HCT116 (cell line): ENCODE results near the gene LUM. TPM values are rescaled to one million over a fixed set of nuclear protein-coding genes. Genes with fewer than 3 reads are reported as not detected.

Experiments used
- ATAC-seq: fragments of 200-7000 bp; cut with Tn5 transposase; 2 replicates; pipeline ENCODE4 v1.9.1; 2020; ENCODE audit warnings: mild to moderate bottlenecking, moderate library complexity
- BruUV-seq: library from RNA; stranded (reverse); fragments of 400-500 nt; replicated peaks from 2 replicates; lab custom pipeline; 2021; lab: Mats Ljungman, UMichigan
- CTCF ChIA-PET: fragments of 300-600 bp; sonication (Branson Sonifier 250); formaldehyde crosslinking; loops from one replicate; lab custom pipeline; 2021; ENCODE audit warnings: antibody characterized with exemption; lab: Charles Lee
- POLR2A ChIA-PET: fragments of 300-600, 350-600 bp; sonication (Branson Sonifier 250); formaldehyde crosslinking; loops from one replicate; lab custom pipeline; 2021; ENCODE audit warnings: antibody characterized with exemption; lab: Charles Lee
- RAD21 ChIA-PET, 2 experiments: fragments of 300-600 bp; sonication (Branson Sonifier 250); formaldehyde crosslinking; loops; one replicate each; lab custom pipeline; 2023; ENCODE audit warnings: low total read pairs in 2 of 2; ENCODE audit not compliant: uncharacterized antibody in 2 of 2, unreplicated experiment in 2 of 2, low non-redundant PET in 1 of 2; lab: Charles Lee
- DNase-seq: peaks from one replicate; pipeline ENCODE4 v3.0.0-alpha.2; 2010; ENCODE audit warnings: low read depth, low spot score
- H2AFZ ChIP-seq: fragments of 200-600 bp; shearing (Covaris generic), sonication (generic); 2 replicates; pipeline ENCODE4 v1.6.1; 2017; ENCODE audit warnings: low read depth, mixed run types, mixed read lengths, antibody characterized with exemption, low read length; ENCODE audit not compliant: poor library complexity, severe bottlenecking
- H3K27ac ChIP-seq: 2 replicates; pipeline ENCODE4 v1.5.1; 2012; ENCODE audit warnings: low read depth, low read length
- H3K27me3 ChIP-seq: fragments of 200-600 bp; sonication (generic); 2 replicates; pipeline ENCODE4 v1.6.1; 2016; ENCODE audit warnings: mixed run types, low read length, mixed read lengths; ENCODE audit not compliant: insufficient read depth
- H3K36me3 ChIP-seq, 2 experiments: fragments of 200-500 bp in 1 of 2; fragments of 200-600 bp in 1 of 2; sonication (Bioruptor generic) in 1 of 2; sonication (generic) in 1 of 2; 2 replicates each; pipeline versions ENCODE4 v1.5.1 to v1.6.1; 2014 to 2016; ENCODE audit warnings: low read length in 2 of 2, inconsistent platforms in 1 of 2, mixed read lengths in 1 of 2, mixed run types in 1 of 2; ENCODE audit not compliant: insufficient read depth in 2 of 2, control insufficient read depth in 1 of 2
- H3K4me1 ChIP-seq, 2 experiments: fragments of 200-600 bp in 1 of 2; sonication (generic) in 1 of 2; 2 replicates each; pipeline versions ENCODE4 v1.5.1 to v1.6.1; 2012 to 2017; ENCODE audit warnings: low read length in 2 of 2, inconsistent platforms in 1 of 2, mild to moderate bottlenecking in 1 of 2, mixed read lengths in 1 of 2, mixed run types in 1 of 2, moderate library complexity in 1 of 2; ENCODE audit not compliant: insufficient read depth in 2 of 2, control insufficient read depth in 1 of 2
- H3K4me2 ChIP-seq: fragments of 200-600 bp; sonication (generic); 2 replicates; pipeline ENCODE4 v1.6.1; 2017; ENCODE audit warnings: mixed run types, low read length, mixed read lengths
- H3K4me3 ChIP-seq, 2 experiments: fragments of 200-600 bp in 1 of 2; sonication (generic) in 1 of 2; replicated peaks in 1 of 2; 2 replicates each; pipeline ENCODE4 v1.5.1; 2011 to 2016; ENCODE audit warnings: low read length in 2 of 2, control low read depth in 1 of 2, low read depth in 1 of 2, mild to moderate bottlenecking in 1 of 2, mixed read lengths in 1 of 2, mixed run types in 1 of 2
- H3K79me2 ChIP-seq: fragments of 200-600 bp; sonication (generic); 2 replicates; pipeline ENCODE4 v1.6.1; 2017; ENCODE audit warnings: mild to moderate bottlenecking, mixed run types, low read length, moderate library complexity, mixed read lengths; ENCODE audit not compliant: insufficient read depth
- H3K9ac ChIP-seq: fragments of 200-600 bp; sonication (generic); 2 replicates; pipeline ENCODE4 v1.6.1; 2016; ENCODE audit warnings: low read length, mixed read lengths
- H3K9me2 ChIP-seq: fragments of 200-600 bp; sonication (generic), shearing (Covaris generic); 2 replicates; pipeline ENCODE4 v1.6.1; 2017; ENCODE audit warnings: mixed run types, mild to moderate bottlenecking, moderate library complexity; ENCODE audit not compliant: insufficient read depth
- H3K9me3 ChIP-seq, 2 experiments: fragments of 200-500 bp in 1 of 2; fragments of 200-600 bp in 1 of 2; sonication (Bioruptor generic) in 1 of 2; sonication (generic) in 1 of 2; 2 replicates each; pipeline ENCODE4 v1.6.1; 2014 to 2017; ENCODE audit warnings: low read length in 2 of 2, mixed read lengths in 2 of 2, inconsistent platforms in 1 of 2, low read depth in 1 of 2, mild to moderate bottlenecking in 1 of 2, mixed run types in 1 of 2, moderate library complexity in 1 of 2; ENCODE audit not compliant: control insufficient read depth in 1 of 2, insufficient read depth in 1 of 2
- H4K20me1 ChIP-seq: fragments of 200-600 bp; sonication (generic), shearing (Covaris generic); 2 replicates; pipeline ENCODE4 v1.6.1; 2017; ENCODE audit warnings: mixed run types, mild to moderate bottlenecking, moderate library complexity; ENCODE audit not compliant: insufficient read depth
- ATF3 ChIP-seq: IDR thresholded peaks from 2 replicates; pipeline ENCODE4 v1.6.1; 2012
- CBX3 ChIP-seq: IDR thresholded peaks from 2 replicates; pipeline ENCODE4 v1.6.1; 2012; ENCODE audit warnings: low read depth
- CEBPB ChIP-seq: IDR thresholded peaks from 2 replicates; pipeline ENCODE4 v1.6.1; 2012; ENCODE audit warnings: low read depth
- EZH2 ChIP-seq: fragments of 200-600 bp; sonication (generic); IDR thresholded peaks from 2 replicates; pipeline ENCODE4 v1.6.1; 2017; ENCODE audit warnings: antibody characterized with exemption, mixed run types
- EZH2phosphoT487 ChIP-seq: fragments of 200-600 bp; IDR thresholded peaks from 2 replicates; pipeline ENCODE4 v1.6.1; 2018; ENCODE audit warnings: antibody characterized with exemption, borderline replicate concordance
- FOSL1 ChIP-seq: IDR thresholded peaks from 2 replicates; pipeline ENCODE4 v1.6.1; 2012; ENCODE audit warnings: low read depth
- JUND ChIP-seq: IDR thresholded peaks from 2 replicates; pipeline ENCODE4 v1.6.1; 2012
- MAX ChIP-seq: IDR thresholded peaks from 2 replicates; pipeline ENCODE4 v1.6.1; 2012
- POLR2A ChIP-seq: IDR thresholded peaks from 2 replicates; pipeline ENCODE4 v1.7.0; 2011; ENCODE audit warnings: borderline replicate concordance; ENCODE audit not compliant: insufficient read depth, insufficient read length; ENCODE audit errors: extremely low read depth
- POLR2AphosphoS5 ChIP-seq: IDR thresholded peaks from 2 replicates; pipeline ENCODE4 v1.6.1; 2011; ENCODE audit warnings: mild to moderate bottlenecking, low read depth, low read length, moderate library complexity
- RAD21 ChIP-seq: IDR thresholded peaks from 2 replicates; pipeline ENCODE4 v1.6.1; 2012; ENCODE audit warnings: low read depth, mild to moderate bottlenecking
- REST ChIP-seq: IDR thresholded peaks from 2 replicates; pipeline ENCODE4 v1.6.1; 2012; ENCODE audit warnings: low read depth
- SIN3A ChIP-seq: IDR thresholded peaks from 2 replicates; pipeline ENCODE4 v1.6.1; 2012; ENCODE audit warnings: low read depth
- SP1 ChIP-seq: IDR thresholded peaks from 2 replicates; pipeline ENCODE4 v1.6.1; 2012; ENCODE audit warnings: low read depth
- TCF7L2 ChIP-seq: IDR thresholded peaks from 2 replicates; pipeline ENCODE4 v1.7.0; 2011; ENCODE audit warnings: borderline replicate concordance, inconsistent platforms; ENCODE audit not compliant: insufficient read depth, insufficient read length; ENCODE audit errors: extremely low read depth
- YY1 ChIP-seq: IDR thresholded peaks from 2 replicates; pipeline ENCODE4 v1.6.1; 2011; ENCODE audit warnings: low read length, low read depth, moderate library complexity, mild to moderate bottlenecking; ENCODE audit not compliant: insufficient replicate concordance; ENCODE audit errors: extremely low read depth
- ZFX ChIP-seq: fragments of 450-650 bp; IDR thresholded peaks from 2 replicates; pipeline ENCODE4 v1.6.1; 2017
- ZNF274 ChIP-seq: fragments of 200-500 bp; sonication (Bioruptor generic); IDR thresholded peaks from 2 replicates; pipeline ENCODE4 v1.6.1; 2014; ENCODE audit warnings: mild to moderate bottlenecking, low read depth, low read length, inconsistent platforms
- intact Hi-C: fragments of 100-400 bp; cut with micrococcal nuclease; formaldehyde crosslinking; loops from 2 replicates; pipeline ENCODE4 v1.10.0; 2022
- total RNA-seq: library from RNA; stranded (reverse); gene quantifications from one replicate; pipeline ENCODE4 v1.2.1, GENCODE V29; 2021; ENCODE audit not compliant: unreplicated experiment
- TF ChIP-seq, protein P1 (sequence below): IDR thresholded peaks from 2 replicates; pipeline ENCODE4 v1.6.1; 2011; ENCODE audit warnings: mild to moderate bottlenecking, low read length, moderate library complexity; ENCODE audit not compliant: insufficient replicate concordance; ENCODE audit errors: extremely low read depth
- TF ChIP-seq, protein P2 (sequence below), 3 experiments: fragments of 200-600 bp in 1 of 3; sonication (generic) in 1 of 3; IDR thresholded peaks in 2 of 3; conservative IDR thresholded peaks in 1 of 3; 2 replicates each; pipeline ENCODE4 v1.5.1; 2012 to 2017; ENCODE audit warnings: low read depth in 2 of 3, low read length in 2 of 3, antibody characterized with exemption in 1 of 3, borderline replicate concordance in 1 of 3, control low read depth in 1 of 3, mild to moderate bottlenecking in 1 of 3, mixed read lengths in 1 of 3, mixed run types in 1 of 3, moderate library complexity in 1 of 3; ENCODE audit not compliant: insufficient read depth in 1 of 3

LUM gene
- total RNA-seq, 1 experiment from 2014 or later, result 0.69 TPM

GRCh38 chr12:91154131-91154530 is 42.8 kb upstream of the LUM start:
- H3K4me3 ChIP-seq, result no peak overlapping the region
- ATAC-seq (no peak), DNase-seq (no peak)
- POLR2A ChIA-PET, result no interaction called here
- no peaks in the 10 kb centered on the region for H3K79me2 ChIP-seq
- H3K9me3 ChIP-seq, result no peaks in the 10 kb centered on the region
- no peaks in the 10 kb centered on the region for H3K4me1 ChIP-seq
- no TSS peak for BruUV-seq
- no peaks in the 10 kb centered on the region for H3K36me3 ChIP-seq
- H2AFZ ChIP-seq, result no peak overlapping the region
- no peak overlapping the region for H3K27ac ChIP-seq
- no peaks in the 10 kb centered on the region for H4K20me1 ChIP-seq
- H3K27me3 ChIP-seq, result no peaks in the 10 kb centered on the region
- intact Hi-C loops, result no loop called here
- RAD21 ChIA-PET, result no interaction called here
- H3K9ac ChIP-seq, result no peak overlapping the region
- TF ChIP-seq REST (no peak), POLR2AphosphoS5 (no peak), MAX (no peak), SP1 (no peak), ZNF274 (no peak), POLR2A (no peak), ZFX (no peak), CEBPB (no peak), EZH2phosphoT487 (no peak), SIN3A (no peak), CBX3 (no peak), RAD21 (no peak), ATF3 (no peak), TCF7L2 (no peak), JUND (no peak), YY1 (no peak), FOSL1 (no peak), EZH2 (no peak)
- TF ChIP-seq, protein P1, sequence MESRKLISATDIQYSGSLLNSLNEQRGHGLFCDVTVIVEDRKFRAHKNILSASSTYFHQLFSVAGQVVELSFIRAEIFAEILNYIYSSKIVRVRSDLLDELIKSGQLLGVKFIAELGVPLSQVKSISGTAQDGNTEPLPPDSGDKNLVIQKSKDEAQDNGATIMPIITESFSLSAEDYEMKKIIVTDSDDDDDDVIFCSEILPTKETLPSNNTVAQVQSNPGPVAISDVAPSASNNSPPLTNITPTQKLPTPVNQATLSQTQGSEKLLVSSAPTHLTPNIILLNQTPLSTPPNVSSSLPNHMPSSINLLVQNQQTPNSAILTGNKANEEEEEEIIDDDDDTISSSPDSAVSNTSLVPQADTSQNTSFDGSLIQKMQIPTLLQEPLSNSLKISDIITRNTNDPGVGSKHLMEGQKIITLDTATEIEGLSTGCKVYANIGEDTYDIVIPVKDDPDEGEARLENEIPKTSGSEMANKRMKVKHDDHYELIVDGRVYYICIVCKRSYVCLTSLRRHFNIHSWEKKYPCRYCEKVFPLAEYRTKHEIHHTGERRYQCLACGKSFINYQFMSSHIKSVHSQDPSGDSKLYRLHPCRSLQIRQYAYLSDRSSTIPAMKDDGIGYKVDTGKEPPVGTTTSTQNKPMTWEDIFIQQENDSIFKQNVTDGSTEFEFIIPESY, result no peak
- TF ChIP-seq, protein P2, sequence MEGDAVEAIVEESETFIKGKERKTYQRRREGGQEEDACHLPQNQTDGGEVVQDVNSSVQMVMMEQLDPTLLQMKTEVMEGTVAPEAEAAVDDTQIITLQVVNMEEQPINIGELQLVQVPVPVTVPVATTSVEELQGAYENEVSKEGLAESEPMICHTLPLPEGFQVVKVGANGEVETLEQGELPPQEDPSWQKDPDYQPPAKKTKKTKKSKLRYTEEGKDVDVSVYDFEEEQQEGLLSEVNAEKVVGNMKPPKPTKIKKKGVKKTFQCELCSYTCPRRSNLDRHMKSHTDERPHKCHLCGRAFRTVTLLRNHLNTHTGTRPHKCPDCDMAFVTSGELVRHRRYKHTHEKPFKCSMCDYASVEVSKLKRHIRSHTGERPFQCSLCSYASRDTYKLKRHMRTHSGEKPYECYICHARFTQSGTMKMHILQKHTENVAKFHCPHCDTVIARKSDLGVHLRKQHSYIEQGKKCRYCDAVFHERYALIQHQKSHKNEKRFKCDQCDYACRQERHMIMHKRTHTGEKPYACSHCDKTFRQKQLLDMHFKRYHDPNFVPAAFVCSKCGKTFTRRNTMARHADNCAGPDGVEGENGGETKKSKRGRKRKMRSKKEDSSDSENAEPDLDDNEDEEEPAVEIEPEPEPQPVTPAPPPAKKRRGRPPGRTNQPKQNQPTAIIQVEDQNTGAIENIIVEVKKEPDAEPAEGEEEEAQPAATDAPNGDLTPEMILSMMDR (IDR thresholded peaks at IDR 0.05 in 2 of 3, conservative IDR thresholded peaks at IDR 0.05 in 1 of 3; ENCODE audit: borderline replicate concordance in 1 of 3, insufficient read depth in 1 of 3, low read depth in 2 of 3, low read length in 2 of 3), result no peak
- H3K4me2 ChIP-seq, result no peak overlapping the region
- no peaks in the 10 kb centered on the region for H3K9me2 ChIP-seq
- CTCF ChIA-PET, result no interaction called here
